Neural cell (in vitro differentiated cells): ENCODE data around the gene SPATA3. TPM values are rescaled to one million over a fixed set of nuclear protein-coding genes. Genes with fewer than 3 reads are reported as not detected.

Source experiments
- H2AFZ ChIP-seq: fragments of 200-600, 300-800 bp; sonication (generic), shearing (Covaris generic); 2 replicates; pipeline ENCODE4 v1.6.0; 2014; ENCODE audit warnings: low read depth, mild to moderate bottlenecking, antibody characterized with exemption, low read length, moderate library complexity
- H3F3A ChIP-seq: fragments of 200-600 bp; shearing (Covaris generic); 2 replicates; pipeline ENCODE4 v1.6.1; 2016; ENCODE audit warnings: mild to moderate bottlenecking, moderate library complexity, mixed read lengths, antibody characterized with exemption, low read length; ENCODE audit not compliant: insufficient read depth, poor library complexity, severe bottlenecking
- H3K27ac ChIP-seq: fragments of 200-600, 300-800 bp; sonication (generic), shearing (Covaris generic); 2 replicates; pipeline ENCODE4 v1.5.1; 2014; ENCODE audit warnings: mild to moderate bottlenecking, low read length, moderate library complexity
- H3K27me3 ChIP-seq: fragments of 300-800, 200-600 bp; sonication (generic), shearing (Covaris generic); 2 replicates; pipeline ENCODE4 v1.6.0; 2014; ENCODE audit warnings: mild to moderate bottlenecking, low read depth, low read length, moderate library complexity; ENCODE audit not compliant: insufficient read depth
- H3K36me3 ChIP-seq: fragments of 300-800, 200-600 bp; sonication (generic), shearing (Covaris generic); 2 replicates; pipeline ENCODE4 v1.5.1; 2014; ENCODE audit warnings: mild to moderate bottlenecking, antibody characterized with exemption, low read length, moderate library complexity; ENCODE audit not compliant: insufficient read depth
- H3K4me2 ChIP-seq: fragments of 300-800, 200-600 bp; sonication (generic), shearing (Covaris generic); 2 replicates; pipeline ENCODE4 v1.6.0; 2014; ENCODE audit warnings: mild to moderate bottlenecking, low read length
- H3K4me3 ChIP-seq: fragments of 300-800, 200-600 bp; sonication (generic), shearing (Covaris generic); 2 replicates; pipeline ENCODE4 v1.5.1; 2014; ENCODE audit warnings: mild to moderate bottlenecking, low read length, moderate library complexity
- H3K79me2 ChIP-seq: fragments of 200-600 bp; shearing (Covaris generic); replicated peaks from 2 replicates; pipeline ENCODE4 v1.6.0; 2014; ENCODE audit warnings: mild to moderate bottlenecking, low read length, moderate library complexity; ENCODE audit not compliant: insufficient read depth
- H3K9ac ChIP-seq: fragments of 300-800, 200-600 bp; sonication (generic), shearing (Covaris generic); 2 replicates; pipeline ENCODE4 v1.6.1; 2016; ENCODE audit warnings: mild to moderate bottlenecking, low read length, mixed read lengths
- H3K9me2 ChIP-seq: fragments of 200-600 bp; shearing (Covaris generic); 2 replicates; pipeline ENCODE4 v1.6.1; 2016; ENCODE audit warnings: mild to moderate bottlenecking, low read length, mixed read lengths; ENCODE audit not compliant: insufficient read depth
- H3K9me3 ChIP-seq: fragments of 200-600, 300-800 bp; sonication (generic), shearing (Covaris generic); 2 replicates; pipeline ENCODE4 v1.6.1; 2016; ENCODE audit warnings: mild to moderate bottlenecking, mixed run types, low read length, moderate library complexity, mixed read lengths
- H4K20me1 ChIP-seq: fragments of 200-600 bp; shearing (Covaris generic); 2 replicates; pipeline ENCODE4 v1.6.1; 2016; ENCODE audit warnings: mild to moderate bottlenecking, mixed run types; ENCODE audit not compliant: insufficient read depth
- EP300 ChIP-seq: fragments of 450-650 bp; conservative IDR thresholded peaks from 2 replicates; pipeline ENCODE4 v1.6.1; 2014; ENCODE audit warnings: antibody characterized with exemption, mild to moderate bottlenecking, moderate library complexity; ENCODE audit not compliant: poor library complexity, severe bottlenecking
- EZH2 ChIP-seq: fragments of 200-600, 300-800 bp; shearing (Covaris generic), sonication (generic); IDR thresholded peaks from 2 replicates; pipeline ENCODE4 v1.6.1; 2014; ENCODE audit warnings: antibody characterized with exemption, low read length, borderline replicate concordance, mild to moderate bottlenecking; ENCODE audit not compliant: insufficient read depth, poor library complexity, severe bottlenecking
- MXI1 ChIP-seq: fragments of 450-650 bp; conservative IDR thresholded peaks from 2 replicates; pipeline ENCODE4 v1.6.1; 2014; ENCODE audit warnings: antibody characterized with exemption, mild to moderate bottlenecking; ENCODE audit not compliant: poor library complexity, severe bottlenecking
- POLR2AphosphoS5 ChIP-seq: IDR thresholded peaks from 2 replicates; pipeline ENCODE4 v1.6.1; 2012
- RAD21 ChIP-seq: fragments of 450-650 bp; conservative IDR thresholded peaks from 2 replicates; pipeline ENCODE4 v1.6.1; 2014; ENCODE audit warnings: antibody characterized with exemption, mild to moderate bottlenecking, moderate library complexity
- SMC3 ChIP-seq: fragments of 450-650 bp; conservative IDR thresholded peaks from 2 replicates; pipeline ENCODE4 v1.6.1; 2014; ENCODE audit warnings: antibody characterized with exemption, mild to moderate bottlenecking, moderate library complexity; ENCODE audit not compliant: poor library complexity
- TAF1 ChIP-seq: IDR thresholded peaks from 2 replicates; pipeline ENCODE4 v1.6.1; 2012; ENCODE audit warnings: low read depth
- polyA plus RNA-seq: library from polyadenylated mRNA; depleted of rRNA; stranded (reverse); fragments of >200 nt; gene quantifications from 2 replicates; pipeline ENCODE4 v1.2.3, GENCODE V29; 2014
- TF ChIP-seq, protein P1 (sequence below): IDR thresholded peaks from 2 replicates; pipeline ENCODE4 v1.6.1; 2012; ENCODE audit warnings: borderline replicate concordance
- TF ChIP-seq, protein P2 (sequence below): fragments of 450-650 bp; IDR thresholded peaks from 2 replicates; pipeline ENCODE4 v1.5.1; 2014; ENCODE audit warnings: antibody characterized with exemption, mild to moderate bottlenecking, moderate library complexity; ENCODE audit not compliant: poor library complexity, severe bottlenecking

SPATA3 gene
- polyA plus RNA-seq, 1 donor from 2014 or later, result not detected

DNA sequence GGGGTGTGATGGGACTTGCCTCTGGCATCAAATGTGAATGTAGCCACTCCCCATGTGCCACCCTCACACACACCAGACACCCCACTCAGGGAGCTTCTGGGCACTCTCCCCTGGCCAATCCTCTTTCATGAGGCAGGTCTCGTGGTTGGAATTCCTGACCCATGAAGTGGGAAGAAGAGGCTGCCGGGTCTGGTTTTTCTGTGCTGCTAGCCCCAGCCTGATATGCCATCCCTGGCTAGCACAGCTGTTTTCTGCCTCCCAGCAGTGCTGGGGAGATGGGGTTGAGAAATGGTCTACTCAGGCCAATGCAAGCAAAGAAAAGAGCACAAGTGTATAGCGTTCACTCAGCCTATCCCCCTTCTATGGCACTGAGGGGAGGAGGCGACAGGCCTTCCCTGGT, 40.2 kb downstream of the SPATA3 start:
- no peaks in the 10 kb centered on the region for H3F3A ChIP-seq
- H3K9me2 ChIP-seq, result no peaks in the 10 kb centered on the region
- no peaks in the 10 kb centered on the region for H4K20me1 ChIP-seq
- H3K4me3 ChIP-seq, result no peak overlapping the region
- no peaks in the 10 kb centered on the region for H3K9me3 ChIP-seq
- no peak overlapping the region for H3K9ac ChIP-seq
- H3K79me2 ChIP-seq, result no peaks in the 10 kb centered on the region
- H3K36me3 ChIP-seq, result no peaks in the 10 kb centered on the region
- H3K27me3 ChIP-seq, result peaks cover 22% of the 10 kb centered on the region
- no peak overlapping the region for H2AFZ ChIP-seq
- no peak for TF ChIP-seq EZH2
- no peak for TF ChIP-seq POLR2AphosphoS5
- TF ChIP-seq, protein P1, sequence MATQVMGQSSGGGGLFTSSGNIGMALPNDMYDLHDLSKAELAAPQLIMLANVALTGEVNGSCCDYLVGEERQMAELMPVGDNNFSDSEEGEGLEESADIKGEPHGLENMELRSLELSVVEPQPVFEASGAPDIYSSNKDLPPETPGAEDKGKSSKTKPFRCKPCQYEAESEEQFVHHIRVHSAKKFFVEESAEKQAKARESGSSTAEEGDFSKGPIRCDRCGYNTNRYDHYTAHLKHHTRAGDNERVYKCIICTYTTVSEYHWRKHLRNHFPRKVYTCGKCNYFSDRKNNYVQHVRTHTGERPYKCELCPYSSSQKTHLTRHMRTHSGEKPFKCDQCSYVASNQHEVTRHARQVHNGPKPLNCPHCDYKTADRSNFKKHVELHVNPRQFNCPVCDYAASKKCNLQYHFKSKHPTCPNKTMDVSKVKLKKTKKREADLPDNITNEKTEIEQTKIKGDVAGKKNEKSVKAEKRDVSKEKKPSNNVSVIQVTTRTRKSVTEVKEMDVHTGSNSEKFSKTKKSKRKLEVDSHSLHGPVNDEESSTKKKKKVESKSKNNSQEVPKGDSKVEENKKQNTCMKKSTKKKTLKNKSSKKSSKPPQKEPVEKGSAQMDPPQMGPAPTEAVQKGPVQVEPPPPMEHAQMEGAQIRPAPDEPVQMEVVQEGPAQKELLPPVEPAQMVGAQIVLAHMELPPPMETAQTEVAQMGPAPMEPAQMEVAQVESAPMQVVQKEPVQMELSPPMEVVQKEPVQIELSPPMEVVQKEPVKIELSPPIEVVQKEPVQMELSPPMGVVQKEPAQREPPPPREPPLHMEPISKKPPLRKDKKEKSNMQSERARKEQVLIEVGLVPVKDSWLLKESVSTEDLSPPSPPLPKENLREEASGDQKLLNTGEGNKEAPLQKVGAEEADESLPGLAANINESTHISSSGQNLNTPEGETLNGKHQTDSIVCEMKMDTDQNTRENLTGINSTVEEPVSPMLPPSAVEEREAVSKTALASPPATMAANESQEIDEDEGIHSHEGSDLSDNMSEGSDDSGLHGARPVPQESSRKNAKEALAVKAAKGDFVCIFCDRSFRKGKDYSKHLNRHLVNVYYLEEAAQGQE, result no peak
- TF ChIP-seq TAF1, result no peak
- no peak for TF ChIP-seq MXI1
- no peak for TF ChIP-seq SMC3
- TF ChIP-seq EP300, result no peak
- no peak for TF ChIP-seq RAD21
- TF ChIP-seq, protein P2, sequence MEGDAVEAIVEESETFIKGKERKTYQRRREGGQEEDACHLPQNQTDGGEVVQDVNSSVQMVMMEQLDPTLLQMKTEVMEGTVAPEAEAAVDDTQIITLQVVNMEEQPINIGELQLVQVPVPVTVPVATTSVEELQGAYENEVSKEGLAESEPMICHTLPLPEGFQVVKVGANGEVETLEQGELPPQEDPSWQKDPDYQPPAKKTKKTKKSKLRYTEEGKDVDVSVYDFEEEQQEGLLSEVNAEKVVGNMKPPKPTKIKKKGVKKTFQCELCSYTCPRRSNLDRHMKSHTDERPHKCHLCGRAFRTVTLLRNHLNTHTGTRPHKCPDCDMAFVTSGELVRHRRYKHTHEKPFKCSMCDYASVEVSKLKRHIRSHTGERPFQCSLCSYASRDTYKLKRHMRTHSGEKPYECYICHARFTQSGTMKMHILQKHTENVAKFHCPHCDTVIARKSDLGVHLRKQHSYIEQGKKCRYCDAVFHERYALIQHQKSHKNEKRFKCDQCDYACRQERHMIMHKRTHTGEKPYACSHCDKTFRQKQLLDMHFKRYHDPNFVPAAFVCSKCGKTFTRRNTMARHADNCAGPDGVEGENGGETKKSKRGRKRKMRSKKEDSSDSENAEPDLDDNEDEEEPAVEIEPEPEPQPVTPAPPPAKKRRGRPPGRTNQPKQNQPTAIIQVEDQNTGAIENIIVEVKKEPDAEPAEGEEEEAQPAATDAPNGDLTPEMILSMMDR, result no peak
- no peak overlapping the region for H3K4me2 ChIP-seq
- no peak overlapping the region for H3K27ac ChIP-seq

DNA sequence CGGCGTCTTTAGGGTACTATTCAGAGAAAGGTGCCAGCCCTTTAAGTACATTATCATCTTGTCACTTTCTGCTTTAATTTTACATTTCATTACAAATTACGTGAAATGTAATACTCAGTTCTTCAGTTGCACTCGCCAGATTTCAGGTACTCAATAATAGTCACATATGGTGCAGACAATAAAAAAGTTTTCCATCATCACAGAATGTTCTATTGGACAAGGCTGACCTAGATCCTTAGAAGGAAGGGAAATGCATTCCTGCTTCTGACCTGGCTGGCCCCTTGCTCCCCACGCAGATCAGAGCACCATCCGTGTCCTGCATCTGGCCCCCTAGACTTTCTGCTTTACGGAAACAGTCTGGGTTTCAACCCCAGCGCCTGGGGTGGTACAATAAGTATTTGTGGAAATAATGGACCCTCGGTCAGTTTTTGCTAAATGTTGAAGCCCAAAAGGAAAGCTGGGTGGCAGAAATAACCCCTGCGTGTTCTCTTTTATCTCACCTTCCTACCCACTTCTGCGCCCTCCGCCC, 40.7 kb downstream of the SPATA3 start:
- Histone ChIP-seq H2AFZ (no peak overlapping the region), H3K9me2 (no peaks in the 10 kb centered on the region), H3K9me3 (no peaks in the 10 kb centered on the region), H3K36me3 (no peaks in the 10 kb centered on the region), H3K9ac (no peak overlapping the region), H3K27ac (no peak overlapping the region), H3K4me3 (no peak overlapping the region), H3K4me2 (no peak overlapping the region), H4K20me1 (no peaks in the 10 kb centered on the region), H3K79me2 (no peaks in the 10 kb centered on the region), H3F3A (no peaks in the 10 kb centered on the region), H3K27me3 (peaks cover 22% of the 10 kb centered on the region)
- TF ChIP-seq TAF1 (no peak), EP300 (no peak), RAD21 (no peak), MXI1 (no peak), EZH2 (no peak), POLR2AphosphoS5 (no peak), SMC3 (no peak)
- TF ChIP-seq, protein P2, result no peak
